DOHH2 (cell line): ENCODE measurements around the gene ERFE.

Experiments used
- H3F3A ChIP-seq: fragments of 200-600 bp; sonication (generic), shearing (Covaris generic); 2 replicates; pipeline ENCODE4 v1.6.0; 2016; ENCODE audit warnings: antibody characterized with exemption, mild to moderate bottlenecking; ENCODE audit not compliant: control insufficient read depth, insufficient read depth
- H3K27ac ChIP-seq: fragments of 200-600 bp; sonication (generic); 2 replicates; pipeline ENCODE4 v1.5.1; 2014; ENCODE audit warnings: low read depth, mild to moderate bottlenecking, low read length, moderate library complexity
- H3K27me3 ChIP-seq: fragments of 200-600 bp; sonication (generic); 2 replicates; pipeline ENCODE4 v1.6.1; 2014; ENCODE audit warnings: mild to moderate bottlenecking, low read length, mixed read lengths; ENCODE audit not compliant: control insufficient read depth
- H3K36me3 ChIP-seq: fragments of 200-600 bp; sonication (generic); 2 replicates; pipeline ENCODE4 v1.6.1; 2014; ENCODE audit warnings: mild to moderate bottlenecking, low read length, moderate library complexity, mixed read lengths; ENCODE audit not compliant: control insufficient read depth
- H3K4me1 ChIP-seq: fragments of 200-600 bp; sonication (generic); 2 replicates; pipeline ENCODE4 v1.6.1; 2014; ENCODE audit warnings: mild to moderate bottlenecking, low read length, mixed read lengths; ENCODE audit not compliant: control insufficient read depth
- H3K4me2 ChIP-seq: fragments of 200-600 bp; sonication (generic); 2 replicates; pipeline ENCODE4 v1.6.0; 2014; ENCODE audit warnings: mild to moderate bottlenecking, low read length, moderate library complexity
- H3K4me3 ChIP-seq: fragments of 200-600 bp; sonication (generic); 2 replicates; pipeline ENCODE4 v1.5.1; 2014; ENCODE audit warnings: mild to moderate bottlenecking, low read length, mixed read lengths
- H3K79me2 ChIP-seq: fragments of 200-600 bp; sonication (generic); 2 replicates; pipeline ENCODE4 v1.6.1; 2014; ENCODE audit warnings: mild to moderate bottlenecking, low read length, mixed read lengths; ENCODE audit not compliant: control insufficient read depth
- H3K9me2 ChIP-seq: fragments of 200-600 bp; sonication (generic); replicated peaks from 2 replicates; pipeline ENCODE4 v1.6.1; 2014; ENCODE audit warnings: mild to moderate bottlenecking, low read length, mixed read lengths; ENCODE audit not compliant: control insufficient read depth
- H3K9me3 ChIP-seq: fragments of 200-600 bp; sonication (generic); 2 replicates; pipeline ENCODE4 v1.6.1; 2014; ENCODE audit warnings: antibody characterized with exemption, low read length, mixed read lengths; ENCODE audit not compliant: control insufficient read depth, insufficient read depth
- H4K20me1 ChIP-seq: fragments of 200-600 bp; sonication (generic); 2 replicates; pipeline ENCODE4 v1.6.0; 2014; ENCODE audit warnings: low read depth, mild to moderate bottlenecking, antibody characterized with exemption, low read length, moderate library complexity; ENCODE audit not compliant: control insufficient read depth, insufficient read depth
- EZH2phosphoT487 ChIP-seq: fragments of 200-600 bp; sonication (generic); IDR thresholded peaks from 2 replicates; pipeline ENCODE4 v1.6.1; 2017; ENCODE audit warnings: borderline replicate concordance, mild to moderate bottlenecking, antibody characterized with exemption, low read length, moderate library complexity, mixed read lengths
- TF ChIP-seq, protein P1 (sequence below): fragments of 200-600 bp; sonication (generic); IDR thresholded peaks from one replicate; pipeline ENCODE4 v1.5.1; 2014; ENCODE audit warnings: antibody characterized with exemption, mild to moderate bottlenecking, low read depth, low read length; ENCODE audit not compliant: poor library complexity, severe bottlenecking

The ERFE gene

DNA sequence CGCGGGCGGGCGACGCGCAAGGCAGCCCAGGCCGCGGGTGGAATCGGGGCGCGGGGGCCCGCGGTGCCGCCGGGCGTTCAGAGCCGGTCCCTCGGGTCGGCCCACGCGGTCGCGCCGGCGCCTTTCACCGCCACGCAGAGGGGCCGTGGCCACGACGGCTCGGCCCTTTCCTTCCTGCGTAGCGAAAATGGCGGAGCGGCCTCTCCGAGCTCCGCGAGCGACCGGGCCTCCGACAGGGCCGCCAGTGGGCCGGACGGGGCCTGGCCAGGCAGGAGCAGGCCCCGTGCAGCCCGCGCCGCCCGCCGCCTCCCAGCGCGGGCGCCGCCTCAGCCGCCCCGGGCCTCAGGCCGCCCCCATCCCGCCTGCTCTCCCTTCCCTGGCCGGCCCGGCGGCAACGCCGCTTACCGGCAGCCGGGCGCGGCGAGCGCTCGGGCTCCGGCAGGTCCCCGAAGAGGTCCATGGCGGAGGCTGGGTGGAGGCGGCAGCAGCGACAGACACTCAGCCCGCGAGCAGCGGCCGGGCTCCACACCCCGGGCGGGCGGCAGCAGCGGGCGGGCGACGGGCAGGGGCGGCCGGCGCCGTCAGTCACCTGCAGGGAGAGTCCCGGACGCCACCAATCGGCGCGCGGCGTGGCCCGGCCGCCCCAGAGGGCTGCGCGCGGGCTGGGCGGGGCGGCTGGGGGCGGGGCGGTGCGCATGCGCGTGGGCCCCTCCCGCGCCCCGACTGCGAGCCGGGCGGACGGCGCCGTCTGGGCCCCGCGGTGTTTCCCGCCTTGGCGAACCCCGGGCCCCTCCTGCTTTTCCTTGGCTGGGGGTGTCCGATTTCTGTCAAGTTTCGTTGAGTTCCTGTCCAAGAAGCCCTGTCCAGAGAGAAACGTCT is 44.6 kb downstream of the ERFE start, which contains the start of gene ILKAP:
ILKAP (minus strand) TSS at position 602 of the 879 bp plus-strand sequence; CDS start at position 460, 142 bp downstream.
- Histone ChIP-seq H3F3A (no peaks in the 10 kb centered on the region), H3K4me2 (peak within 1 kb of the TSS; percentile 97), H3K4me3 (peak within 1 kb of the TSS; percentile 86), H3K27ac (peak within 1 kb of the TSS; percentile 45), H3K79me2 (peaks cover 54% of the 10 kb centered on the region), H3K27me3 (no peaks in the 10 kb centered on the region; the same call in 1 of the 2 replicates), H3K9me2 (no peaks in the 10 kb centered on the region), H3K4me1 (peaks cover 32% of the 10 kb centered on the region), H4K20me1 (peaks cover 22% of the 10 kb centered on the region), H3K9me3 (no peaks in the 10 kb centered on the region), H3K36me3 (peaks cover 18% of the 10 kb centered on the region)
- TF ChIP-seq, protein P1, sequence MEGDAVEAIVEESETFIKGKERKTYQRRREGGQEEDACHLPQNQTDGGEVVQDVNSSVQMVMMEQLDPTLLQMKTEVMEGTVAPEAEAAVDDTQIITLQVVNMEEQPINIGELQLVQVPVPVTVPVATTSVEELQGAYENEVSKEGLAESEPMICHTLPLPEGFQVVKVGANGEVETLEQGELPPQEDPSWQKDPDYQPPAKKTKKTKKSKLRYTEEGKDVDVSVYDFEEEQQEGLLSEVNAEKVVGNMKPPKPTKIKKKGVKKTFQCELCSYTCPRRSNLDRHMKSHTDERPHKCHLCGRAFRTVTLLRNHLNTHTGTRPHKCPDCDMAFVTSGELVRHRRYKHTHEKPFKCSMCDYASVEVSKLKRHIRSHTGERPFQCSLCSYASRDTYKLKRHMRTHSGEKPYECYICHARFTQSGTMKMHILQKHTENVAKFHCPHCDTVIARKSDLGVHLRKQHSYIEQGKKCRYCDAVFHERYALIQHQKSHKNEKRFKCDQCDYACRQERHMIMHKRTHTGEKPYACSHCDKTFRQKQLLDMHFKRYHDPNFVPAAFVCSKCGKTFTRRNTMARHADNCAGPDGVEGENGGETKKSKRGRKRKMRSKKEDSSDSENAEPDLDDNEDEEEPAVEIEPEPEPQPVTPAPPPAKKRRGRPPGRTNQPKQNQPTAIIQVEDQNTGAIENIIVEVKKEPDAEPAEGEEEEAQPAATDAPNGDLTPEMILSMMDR, result no peak
- no peak for TF ChIP-seq EZH2phosphoT487

DNA sequence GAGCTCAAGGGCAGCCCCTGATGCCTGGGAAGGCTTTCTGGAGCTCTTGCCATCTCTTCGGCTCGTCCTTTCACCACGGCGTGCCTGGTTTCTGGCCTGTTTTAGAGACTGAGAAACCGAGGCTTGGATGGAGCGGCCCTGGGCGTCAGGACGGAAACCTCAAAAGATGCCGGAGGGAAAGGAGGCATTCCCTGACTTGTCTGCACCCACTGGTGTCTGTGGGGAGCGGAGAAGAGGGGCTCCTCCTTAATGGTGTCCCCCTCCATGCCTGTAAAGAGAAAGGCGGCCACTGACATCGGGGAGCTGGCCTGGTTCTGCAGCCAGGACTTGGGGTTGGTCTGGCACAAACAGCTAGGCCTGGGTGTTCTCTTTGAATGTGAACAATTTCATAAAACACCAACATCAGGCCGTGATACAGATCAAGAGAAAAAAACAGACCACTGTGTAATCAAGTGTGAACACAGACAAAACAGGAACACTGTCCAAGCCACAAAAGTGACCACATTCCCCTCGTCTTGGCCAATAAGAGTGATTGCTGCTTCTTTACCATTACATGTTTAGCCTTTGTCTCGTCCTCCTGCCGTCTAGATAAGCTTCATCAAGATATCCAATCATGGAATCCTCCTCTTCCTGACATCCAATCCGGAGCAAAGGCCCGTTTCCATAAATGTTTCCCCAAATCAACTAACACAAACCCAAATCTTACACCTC is 45.4 kb downstream of the ERFE start:
- Histone ChIP-seq H3K36me3 (peaks cover 18% of the 10 kb centered on the region), H3F3A (no peaks in the 10 kb centered on the region), H4K20me1 (peaks cover 22% of the 10 kb centered on the region), H3K9me2 (no peaks in the 10 kb centered on the region), H3K79me2 (peaks cover 46% of the 10 kb centered on the region), H3K27ac (peak overlapping the region; percentile 30; the same call in 1 of the 2 replicates), H3K9me3 (no peaks in the 10 kb centered on the region), H3K4me2 (peak overlapping the region; percentile 97), H3K4me3 (peak overlapping the region; percentile 86), H3K27me3 (peaks cover 4% of the 10 kb centered on the region), H3K4me1 (peaks cover 32% of the 10 kb centered on the region)
- TF ChIP-seq, protein P1, result no peak
- no peak for TF ChIP-seq EZH2phosphoT487

DNA sequence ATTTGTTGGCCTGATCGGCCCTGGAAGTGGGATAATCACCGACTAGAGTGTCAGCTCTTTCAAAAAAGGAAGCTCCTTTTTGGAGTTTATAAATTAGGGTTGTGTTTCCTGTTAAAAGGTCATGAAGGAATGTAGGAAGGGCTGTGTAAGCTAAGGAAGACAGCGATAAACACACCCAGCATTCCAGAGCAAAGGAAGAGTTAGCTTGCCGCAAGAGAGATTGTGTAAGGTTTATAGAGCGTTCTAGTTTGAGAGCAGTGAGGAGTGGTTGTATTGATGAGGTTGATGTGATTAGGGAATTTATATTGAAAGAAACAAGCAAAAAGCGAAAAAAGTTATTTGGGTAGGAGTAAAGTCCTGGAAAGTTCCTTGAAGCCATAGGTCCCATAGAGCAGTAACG is 48.2 kb downstream of the ERFE start:
- Histone ChIP-seq H3K4me1 (peaks cover 15% of the 10 kb centered on the region), H3K4me2 (no peak overlapping the region)

More for the DNA sequence above, 48.2 kb downstream of the ERFE start:
- no peak overlapping the region for H3K27ac ChIP-seq
- H3F3A ChIP-seq, result no peaks in the 10 kb centered on the region
- no peaks in the 10 kb centered on the region; the same call in 1 of the 2 replicates for H3K36me3 ChIP-seq
- no peaks in the 10 kb centered on the region for H3K9me2 ChIP-seq
- TF ChIP-seq, protein P1, result no peak
- TF ChIP-seq EZH2phosphoT487, result no peak
- H3K9me3 ChIP-seq, result no peaks in the 10 kb centered on the region
- H4K20me1 ChIP-seq, result peaks cover 5% of the 10 kb centered on the region; the same call in 1 of the 2 replicates
- H3K4me3 ChIP-seq, result no peak overlapping the region
- H3K27me3 ChIP-seq, result peaks cover 22% of the 10 kb centered on the region
- peaks cover 18% of the 10 kb centered on the region for H3K79me2 ChIP-seq
